SH-SY5Y (cell line): ENCODE measurements around the gene SIX4.

Source experiments
- GATA2 ChIP-seq: IDR thresholded peaks from 2 replicates; pipeline ENCODE4 v1.6.1; 2011; ENCODE audit warnings: mild to moderate bottlenecking, low read depth, low read length
- GATA3 ChIP-seq: IDR thresholded peaks from 2 replicates; pipeline ENCODE4 v1.6.1; 2011; ENCODE audit warnings: low read depth, mild to moderate bottlenecking, low read length, moderate library complexity

DNA sequence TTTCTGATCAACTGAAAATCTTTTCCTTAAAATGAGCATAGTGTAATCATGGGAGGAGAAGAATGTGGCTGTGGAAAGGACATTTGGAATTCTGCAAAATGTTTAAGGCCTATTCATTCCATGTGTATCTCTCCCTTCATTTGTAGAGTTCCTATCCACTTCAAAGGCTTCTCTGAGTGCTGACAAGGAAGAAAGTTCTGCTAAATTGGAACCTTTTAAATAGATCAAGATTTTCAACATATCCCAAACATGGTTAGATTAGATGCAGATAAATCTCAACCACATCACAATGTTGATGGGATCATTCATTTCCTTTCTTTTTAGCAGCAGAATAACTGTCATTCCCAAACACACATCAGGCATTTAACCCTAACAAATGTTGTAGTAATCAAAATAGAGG, 46.5 kb downstream of the SIX4 start:
- TF ChIP-seq GATA2: no peak
- TF ChIP-seq GATA3: no peak
